SK-N-SH (cell line): Measurements from ENCODE around the gene EIF4H. TPM values are rescaled to one million over a fixed set of nuclear protein-coding genes. Genes with fewer than 3 reads are reported as not detected.

Source experiments
- CTCF ChIA-PET: fragments of 300-600, 350-600 bp; formaldehyde crosslinking; extraction: SDS; loops from one replicate; lab custom pipeline; 2021; lab: Yijun Ruan, JAX
- POLR2A ChIA-PET: fragments of 350-600 bp; sonication (Branson Sonifier 250); formaldehyde crosslinking; extraction: SDS; loops from one replicate; lab custom pipeline; 2020; ENCODE audit warnings: antibody characterized with exemption, inconsistent platforms; lab: Yijun Ruan, JAX
- DNase-seq: peaks from one replicate; pipeline ENCODE4 v3.0.0; 2012
- H2AFZ ChIP-seq: fragments of 200-600 bp; sonication (generic); 2 replicates; pipeline ENCODE4 v1.8.1; 2016; ENCODE audit warnings: antibody characterized with exemption, mild to moderate bottlenecking, low read depth
- H3F3A ChIP-seq: fragments of 200-600 bp; sonication (generic); replicated peaks from 2 replicates; pipeline ENCODE3; 2016; ENCODE audit warnings: antibody characterized with exemption, mild to moderate bottlenecking; ENCODE audit not compliant: insufficient read depth
- H3K27ac ChIP-seq, 2 experiments: fragments of 200-500 bp in 1 of 2; fragments of 200-600 bp in 1 of 2; sonication (Bioruptor generic) in 1 of 2; sonication (generic), shearing (Covaris generic) in 1 of 2; 2 replicates each; pipeline versions ENCODE4 v1.5.1 to v1.6.1; 2014 to 2016; ENCODE audit warnings: low read depth in 2 of 2, inconsistent platforms in 1 of 2, low read length in 1 of 2, mild to moderate bottlenecking in 1 of 2, mixed read lengths in 1 of 2
- H3K27me3 ChIP-seq: fragments of 200-600 bp; sonication (generic), shearing (Covaris generic); 2 replicates; pipeline ENCODE4 v1.6.1; 2016; ENCODE audit warnings: mixed run types; ENCODE audit not compliant: insufficient read depth
- H3K36me3 ChIP-seq, 2 experiments: fragments of 200-500 bp in 1 of 2; fragments of 200-600 bp in 1 of 2; sonication (Bioruptor generic) in 1 of 2; sonication (generic) in 1 of 2; replicated peaks in 1 of 2; 2 replicates each; pipeline versions ENCODE3 to v1.5.1; 2014 to 2016; ENCODE audit warnings: low read length in 1 of 2, mild to moderate bottlenecking in 1 of 2; ENCODE audit not compliant: insufficient read depth in 2 of 2, control insufficient read depth in 1 of 2
- H3K4me1 ChIP-seq, 2 experiments: fragments of 200-500 bp in 1 of 2; fragments of 200-600 bp in 1 of 2; sonication (Bioruptor generic) in 1 of 2; sonication (generic), shearing (Covaris generic) in 1 of 2; 2 replicates each; pipeline versions ENCODE4 v1.5.1 to v1.6.1; 2014 to 2016; ENCODE audit warnings: low read depth in 1 of 2, low read length in 1 of 2, mixed run types in 1 of 2; ENCODE audit not compliant: insufficient read depth in 2 of 2, control insufficient read depth in 1 of 2
- H3K4me2 ChIP-seq: fragments of 200-600 bp; sonication (generic), shearing (Covaris generic); 2 replicates; pipeline ENCODE4 v1.6.1; 2017; ENCODE audit warnings: mixed run types
- H3K4me3 ChIP-seq, 2 experiments: fragments of 200-500 bp in 1 of 2; fragments of 200-600 bp in 1 of 2; sonication (Bioruptor generic) in 1 of 2; sonication (generic), shearing (Covaris generic) in 1 of 2; 2 replicates each; pipeline versions ENCODE4 v1.5.1 to v1.8.1; 2014 to 2016; ENCODE audit warnings: low read depth in 2 of 2, inconsistent platforms in 1 of 2, low read length in 1 of 2, mild to moderate bottlenecking in 1 of 2, mixed read lengths in 1 of 2, moderate library complexity in 1 of 2
- H3K79me2 ChIP-seq: fragments of 200-600 bp; sonication (generic); 2 replicates; pipeline ENCODE4 v1.8.1; 2017; ENCODE audit warnings: mild to moderate bottlenecking; ENCODE audit not compliant: insufficient read depth
- H3K9ac ChIP-seq: fragments of 200-600 bp; sonication (generic); 2 replicates; pipeline ENCODE4 v1.6.1; 2017; ENCODE audit warnings: mixed run types
- H3K9me2 ChIP-seq: fragments of 200-600 bp; sonication (generic); 2 replicates; pipeline ENCODE4 v1.6.1; 2017; ENCODE audit warnings: mixed run types
- H3K9me3 ChIP-seq: fragments of 200-600 bp; sonication (generic); 2 replicates; pipeline ENCODE4 v1.6.1; 2017; ENCODE audit warnings: mixed run types, mild to moderate bottlenecking, moderate library complexity
- H4K20me1 ChIP-seq: fragments of 200-600 bp; sonication (generic); 2 replicates; pipeline ENCODE4 v1.6.1; 2017; ENCODE audit warnings: mild to moderate bottlenecking, mixed run types; ENCODE audit not compliant: insufficient read depth
- CHD2 ChIP-seq: fragments of 150-350 bp; IDR thresholded peaks from 2 replicates; pipeline ENCODE4 v1.6.1; 2018; ENCODE audit warnings: low read length; ENCODE audit not compliant: partially characterized antibody
- EP300 ChIP-seq, 2 experiments: IDR thresholded peaks; 2 replicates each; pipeline versions ENCODE4 v1.4.0 to v1.6.1; 2012; ENCODE audit warnings: borderline replicate concordance in 1 of 2, low read depth in 1 of 2, low read length in 1 of 2
- FOXJ3 ChIP-seq: sonication (generic); formaldehyde crosslinking; IDR thresholded peaks from 2 replicates; pipeline ENCODE4 v1.5.1; 2020; ENCODE audit warnings: mild to moderate bottlenecking, missing genetic modification reagents
- GATA2 ChIP-seq: sonication (generic); formaldehyde crosslinking; IDR thresholded peaks from 2 replicates; pipeline ENCODE4 v1.5.0; 2020; ENCODE audit warnings: mild to moderate bottlenecking, missing genetic modification reagents
- IRF3 ChIP-seq: fragments of 150-350 bp; IDR thresholded peaks from 2 replicates; pipeline ENCODE4 v1.6.1; 2016; ENCODE audit warnings: mild to moderate bottlenecking, low read depth, low read length
- MAX ChIP-seq: IDR thresholded peaks from 2 replicates; pipeline ENCODE4 v1.4.0; 2012; ENCODE audit warnings: low read depth
- NRF1 ChIP-seq: IDR thresholded peaks from 2 replicates; pipeline ENCODE4 v1.6.1; 2012; ENCODE audit warnings: low read depth, mild to moderate bottlenecking, low read length
- RCOR1 ChIP-seq: fragments of 150-350 bp; IDR thresholded peaks from 2 replicates; pipeline ENCODE4 v1.6.1; 2017; ENCODE audit warnings: antibody characterized with exemption, low read length
- SIN3A ChIP-seq: IDR thresholded peaks from 2 replicates; pipeline ENCODE4 v1.6.1; 2012; ENCODE audit warnings: low read depth, mild to moderate bottlenecking, low read length, moderate library complexity, borderline replicate concordance
- TAF1 ChIP-seq: IDR thresholded peaks from 2 replicates; pipeline ENCODE4 v1.6.1; 2012; ENCODE audit warnings: low read depth, mild to moderate bottlenecking, low read length, moderate library complexity, borderline replicate concordance
- TCF12 ChIP-seq: IDR thresholded peaks from 2 replicates; pipeline ENCODE4 v1.4.0; 2012
- TEAD4 ChIP-seq: IDR thresholded peaks from 2 replicates; pipeline ENCODE4 v1.4.0; 2012; ENCODE audit warnings: mild to moderate bottlenecking, borderline replicate concordance; ENCODE audit not compliant: insufficient read depth
- USF1 ChIP-seq: IDR thresholded peaks from 2 replicates; pipeline ENCODE4 v1.4.0; 2012; ENCODE audit warnings: low read depth, borderline replicate concordance
- YY1 ChIP-seq: IDR thresholded peaks from 2 replicates; pipeline ENCODE4 v1.4.0; 2012; ENCODE audit warnings: low read depth, mild to moderate bottlenecking
- WGBS: methylation state at CpG from one replicate; pipeline ENCODE4 v1.1.6; 2017; ENCODE audit warnings: low lambda C conversion rate; 5-methylcytosine and 5-hydroxymethylcytosine counted together
- polyA plus RNA-seq, 3 experiments: library from polyadenylated mRNA; depleted of rRNA; stranded (reverse); fragments of >200 nt; gene quantifications; 2 replicates each; pipeline ENCODE4 v1.2.3, GENCODE V29; 2012

Gene EIF4H
- polyA plus RNA-seq, 1 of the 3 experiments (the other 2 are of a cell fraction), result 468 TPM

- TF ChIP-seq IRF3, result no peak
These were observed 47.8 kb upstream of the EIF4H start (continued) for GRCh38 chr7:74126220-74126880.

GRCh38 chr7:74129887-74130286 is 44.3 kb upstream of the EIF4H start:
- no peak overlapping the region for H3K4me3 ChIP-seq
- TF ChIP-seq GATA2 (CRISPR knock-in tag) (no peak), EP300 (IDR thresholded peaks at IDR 0.05; ENCODE audit: borderline replicate concordance in 1 of 2, low read depth in 1 of 2, low read length in 1 of 2) (no peak), SIN3A (no peak), RCOR1 (no peak), YY1 (no peak), USF1 (no peak), FOXJ3 (CRISPR knock-in tag) (no peak), NRF1 (no peak), MAX (no peak), TCF12 (no peak), IRF3 (no peak), CHD2 (no peak), TEAD4 (no peak), TAF1 (no peak)
- POLR2A ChIA-PET, result no interaction called here
- CTCF ChIA-PET, result no interaction called here
- no peak overlapping the region for H3K9ac ChIP-seq
- H3K4me1 ChIP-seq, result no peaks in the 10 kb centered on the region
- H3K9me2 ChIP-seq, result no peaks in the 10 kb centered on the region
- H3F3A ChIP-seq, result peaks cover 15% of the 10 kb centered on the region
- H4K20me1 ChIP-seq, result no peaks in the 10 kb centered on the region
- H3K36me3 ChIP-seq, result no peaks in the 10 kb centered on the region
- H2AFZ ChIP-seq, result no peak overlapping the region
- no peak overlapping the region for H3K4me2 ChIP-seq
- H3K27me3 ChIP-seq, result no peaks in the 10 kb centered on the region
- H3K27ac ChIP-seq, result no peak overlapping the region
- no peaks in the 10 kb centered on the region for H3K9me3 ChIP-seq
- WGBS, result 58% methylated on average over 2 of the region's 2 CpGs
- H3K79me2 ChIP-seq, result no peaks in the 10 kb centered on the region
- DNase-seq, result no peak
